Measurements from ENCODE around the gene LRP1B.

The LRP1B gene

DNA sequence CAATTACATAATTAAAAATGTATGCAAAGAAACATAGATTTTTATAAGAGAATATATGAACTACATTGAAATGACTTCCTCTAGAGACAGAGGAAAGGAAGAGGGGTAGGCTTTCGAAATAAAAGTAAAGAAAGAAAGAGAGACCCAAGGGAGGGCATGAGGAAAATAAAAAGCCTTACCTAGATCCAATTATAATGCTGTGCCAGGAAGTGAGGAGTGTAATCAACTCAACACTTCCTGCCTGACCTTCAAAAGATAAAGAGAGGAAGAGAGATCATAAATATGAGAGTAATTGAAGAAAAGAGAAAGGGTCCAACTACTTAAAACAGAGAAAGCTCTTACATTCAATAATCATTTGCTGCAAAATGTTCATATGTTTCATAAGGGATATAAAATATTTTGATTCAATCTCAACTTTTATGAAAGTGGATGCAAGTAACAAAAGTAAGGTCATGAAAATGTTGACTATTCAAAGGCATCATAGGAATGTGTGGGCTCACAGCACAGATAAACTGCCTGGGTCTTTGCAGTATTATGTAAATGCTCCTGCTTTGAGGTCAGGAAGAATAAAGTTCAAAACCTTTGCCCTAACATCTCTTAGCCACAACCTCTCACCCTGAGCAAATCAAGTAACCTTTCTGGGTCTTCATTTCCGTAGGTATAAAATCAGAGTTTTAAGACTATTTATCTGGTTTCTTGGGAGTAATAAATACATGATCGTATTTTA, 1237.7 kb downstream of the LRP1B start:
- no peak for DNase-seq (ENCODE audit: low spot score)

- no peak for DNase-seq (ENCODE audit: low spot score)
Observed at GRCh38 chr2:140892436-140892835, 1238.4 kb downstream of the LRP1B start.

- DNase-seq (ENCODE audit: low spot score) = no peak
Observed at GRCh38 chr2:140891614-140892212, 1239.1 kb downstream of the LRP1B start.

GRCh38 chr2:140882671-140883620, 1247.9 kb downstream of the LRP1B start:
- no peak for DNase-seq (ENCODE audit: low spot score)

GRCh38 chr2:140880573-140880972, 1250.2 kb downstream of the LRP1B start:
- no peak for DNase-seq (ENCODE audit: low spot score)

- no peak for DNase-seq (ENCODE audit: low spot score)
Observed at GRCh38 chr2:140876015-140876414, 1254.8 kb downstream of the LRP1B start.

DNA sequence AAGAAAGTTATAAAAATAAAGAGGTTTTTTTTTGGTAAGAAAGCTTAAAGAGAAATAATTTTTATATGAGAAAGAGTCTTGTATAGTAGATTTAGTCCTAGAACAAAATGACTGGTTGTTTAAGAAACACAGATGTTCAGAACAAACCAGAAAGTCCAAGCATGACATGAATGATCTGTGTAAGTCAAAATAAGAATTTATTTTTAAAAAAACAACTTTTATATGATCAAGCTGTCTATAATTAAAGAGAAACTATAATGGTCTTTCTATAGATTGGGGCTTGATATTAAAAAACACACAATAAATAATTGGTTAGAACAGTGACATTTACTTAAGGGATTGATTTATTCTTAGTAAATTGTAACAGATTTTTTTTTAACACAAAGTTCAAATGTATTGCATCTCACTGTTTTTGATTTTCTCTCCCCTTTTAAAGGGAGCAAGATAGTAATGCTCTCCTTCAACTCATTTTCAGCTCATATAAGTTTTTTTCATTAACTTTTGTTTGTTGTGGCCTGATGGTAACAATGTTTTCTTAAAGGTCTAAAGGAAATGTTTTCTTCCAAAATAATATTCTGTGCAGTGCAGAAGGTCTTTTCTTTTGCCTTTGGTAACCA, 1256.8 kb downstream of the LRP1B start:
- no peak for DNase-seq (ENCODE audit: low spot score)

DNA sequence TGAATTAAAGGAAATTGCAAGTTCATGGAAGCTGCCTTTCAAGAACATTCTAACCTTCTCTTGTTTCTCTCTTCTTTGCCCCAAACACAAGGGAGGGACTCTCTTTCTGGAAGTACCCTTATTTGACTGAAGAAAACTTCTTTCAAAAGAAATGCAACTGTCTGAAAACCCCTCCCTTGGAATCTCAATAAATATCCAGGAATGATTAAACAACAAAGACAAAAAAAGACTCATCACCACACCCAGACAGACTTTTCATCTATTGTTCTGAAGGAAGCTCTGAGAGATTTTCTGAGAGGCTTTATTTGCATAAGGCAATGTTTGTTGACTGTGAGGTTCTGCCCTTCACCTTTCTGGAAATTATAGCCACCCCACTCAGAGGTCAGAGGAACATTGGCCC, 1260.9 kb downstream of the LRP1B start:
- DNase-seq (ENCODE audit: low spot score) = no peak

- no peak for DNase-seq (ENCODE audit: low spot score)
Observed at GRCh38 chr2:140869107-140869506, 1261.7 kb downstream of the LRP1B start.

- no peak for DNase-seq (ENCODE audit: low spot score)
Observed at GRCh38 chr2:140865837-140866236, 1265.0 kb downstream of the LRP1B start.

DNA sequence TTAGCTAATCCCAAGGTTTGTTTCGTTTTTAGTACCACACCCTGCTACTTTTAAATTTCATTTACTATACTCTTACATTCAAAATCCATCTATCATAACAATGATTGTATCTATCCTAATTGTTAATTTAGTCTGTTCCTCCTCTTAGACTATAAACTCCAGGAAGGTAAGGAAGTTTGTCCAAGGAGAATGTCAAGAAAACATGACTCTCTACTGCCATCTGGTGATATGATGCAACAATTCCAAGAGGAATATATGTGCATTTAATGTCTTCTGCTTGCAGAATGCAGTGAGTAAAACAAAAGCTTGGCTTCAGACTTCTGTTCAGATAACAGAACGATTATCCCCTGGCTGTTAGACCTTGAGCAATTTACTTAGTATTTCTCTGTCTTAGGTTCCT, 1267.1 kb downstream of the LRP1B start:
- DNase-seq (ENCODE audit: low spot score) = no peak

DNA sequence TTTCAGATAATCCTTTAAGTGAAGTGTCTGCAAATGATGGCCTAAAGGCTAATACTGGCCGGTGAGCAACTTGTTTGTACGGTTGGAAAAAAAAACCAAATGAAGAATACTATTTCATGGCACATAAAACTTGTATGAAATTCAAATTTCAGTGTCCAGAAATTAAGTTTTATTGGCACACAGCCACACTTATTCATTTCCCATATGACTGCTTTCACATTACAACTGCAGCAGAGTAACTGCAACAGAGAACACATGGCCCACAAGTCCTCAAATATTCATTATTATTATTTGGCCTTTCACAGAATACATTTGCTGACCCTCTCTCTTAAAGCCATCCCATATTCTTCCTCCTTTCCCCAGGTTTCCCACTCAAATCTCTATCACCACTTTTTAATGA, 1268.6 kb downstream of the LRP1B start:
- no peak for DNase-seq (ENCODE audit: low spot score)

DNA sequence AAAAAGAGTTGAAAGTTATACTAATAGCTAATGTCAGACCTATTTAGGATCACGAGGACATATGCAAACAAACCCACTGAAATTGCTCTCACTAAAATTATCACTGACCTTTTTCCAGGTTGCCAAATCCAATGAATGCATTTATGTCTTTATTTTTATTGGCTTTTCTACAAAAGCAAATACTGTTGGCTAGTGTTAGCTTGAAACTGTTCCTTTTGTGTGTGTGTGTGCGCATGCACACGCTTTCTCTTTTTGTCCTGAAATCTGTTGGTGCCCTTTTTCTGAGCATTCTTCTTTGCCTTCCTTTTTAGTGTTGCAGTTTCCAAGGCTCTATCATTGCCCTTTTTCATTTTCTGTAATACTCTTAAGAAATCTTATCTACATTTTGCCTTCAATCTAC, 1269.2 kb downstream of the LRP1B start:
- DNase-seq (ENCODE audit: low spot score) = no peak

DNA sequence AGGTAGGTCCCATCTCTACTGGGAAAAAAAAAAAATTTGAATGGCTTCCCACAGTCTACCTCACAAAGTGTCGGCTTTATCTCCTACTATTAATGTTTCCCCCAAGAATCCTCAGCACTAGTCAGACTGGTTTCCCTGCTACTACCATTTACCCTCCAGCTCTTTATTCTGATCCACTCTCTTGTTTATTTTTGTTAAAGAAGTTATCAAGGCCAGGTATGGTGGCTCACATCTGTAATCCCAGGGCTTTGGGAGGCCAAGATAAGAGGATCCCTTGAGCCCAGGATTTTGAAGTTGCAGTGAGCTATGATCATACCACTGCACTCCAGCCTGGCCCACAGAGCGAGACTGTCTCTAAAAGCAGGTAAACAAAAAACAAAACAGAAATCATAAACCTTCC, 1275.3 kb downstream of the LRP1B start:
- no peak for DNase-seq (ENCODE audit: low spot score)

DNA sequence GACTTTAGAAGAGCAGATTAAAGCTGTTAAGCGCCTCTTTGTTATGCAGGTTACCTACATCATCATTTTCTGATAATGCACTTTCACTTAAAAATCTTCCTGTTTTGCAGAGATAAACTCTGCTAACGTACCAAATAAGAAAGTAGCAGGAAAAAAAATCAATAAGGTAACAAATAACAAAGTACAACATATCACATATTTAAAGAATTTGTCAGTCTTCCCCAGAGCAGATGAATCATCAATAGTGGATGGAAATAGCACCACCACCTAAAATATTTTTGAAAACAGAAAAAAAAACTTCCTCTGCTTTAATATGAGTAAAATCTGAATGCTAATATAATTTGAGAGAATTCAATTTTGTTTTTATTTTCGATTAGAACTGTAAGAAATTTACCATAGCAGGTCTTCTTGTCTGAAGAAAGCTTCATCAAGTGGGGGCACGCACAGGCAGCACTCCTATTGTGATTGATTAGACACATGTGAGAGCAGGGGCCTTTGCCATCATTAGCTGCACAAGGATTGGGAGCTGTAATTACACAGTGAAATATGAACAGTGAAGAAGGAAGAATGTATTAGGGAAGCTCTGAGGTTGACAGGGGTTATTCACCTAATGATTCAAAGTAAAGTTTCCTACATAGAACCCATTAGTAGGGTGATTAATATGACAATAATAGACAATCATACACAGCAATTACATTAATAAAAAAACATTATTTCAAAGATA, 1279.4 kb downstream of the LRP1B start:
- DNase-seq (ENCODE audit: low spot score) = no peak

DNA sequence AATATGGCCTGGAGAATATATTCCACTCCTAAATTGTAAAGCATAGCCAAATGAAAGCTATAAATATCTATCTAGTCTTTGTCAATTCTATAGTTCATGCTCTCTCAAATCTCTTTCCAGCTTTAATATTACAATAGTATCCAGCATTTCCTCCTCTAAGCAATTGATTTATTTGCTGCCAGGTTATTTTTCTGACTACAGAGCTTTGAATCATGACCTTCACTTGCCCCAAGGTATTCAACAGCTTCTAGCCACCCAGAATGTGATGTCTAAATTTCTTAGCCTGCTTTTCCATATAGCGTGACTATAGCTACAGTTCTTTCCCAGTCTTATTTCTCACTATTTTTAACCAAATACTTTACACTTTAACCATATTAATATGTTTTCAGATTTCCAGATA, 1287.6 kb downstream of the LRP1B start:
- no peak for DNase-seq (ENCODE audit: low spot score)

GRCh38 chr2:140842110-140842509, 1288.7 kb downstream of the LRP1B start:
- no peak for DNase-seq (ENCODE audit: low spot score)

DNA sequence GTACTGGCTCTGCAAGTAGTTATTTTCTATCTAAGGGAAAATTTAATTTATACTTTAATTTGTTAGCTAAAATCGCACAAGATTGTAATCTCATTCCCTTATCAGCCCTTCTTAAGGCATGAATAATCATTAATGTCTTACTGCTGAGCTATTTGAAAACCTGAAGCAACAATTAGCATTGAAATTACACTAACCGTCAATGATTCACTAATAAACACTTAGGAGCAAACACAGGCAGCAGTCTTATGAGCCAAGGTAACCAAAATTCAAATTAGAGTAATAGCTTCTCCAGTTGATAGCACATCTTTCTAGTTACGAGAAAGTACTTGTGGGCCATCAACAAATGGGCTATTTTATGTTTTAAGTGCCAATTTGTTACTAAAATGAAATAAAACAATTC, 1289.7 kb downstream of the LRP1B start:
- no peak for DNase-seq (ENCODE audit: low spot score)

GRCh38 chr2:140836826-140837225, 1294.0 kb downstream of the LRP1B start:
- DNase-seq (ENCODE audit: low spot score) = no peak

DNA sequence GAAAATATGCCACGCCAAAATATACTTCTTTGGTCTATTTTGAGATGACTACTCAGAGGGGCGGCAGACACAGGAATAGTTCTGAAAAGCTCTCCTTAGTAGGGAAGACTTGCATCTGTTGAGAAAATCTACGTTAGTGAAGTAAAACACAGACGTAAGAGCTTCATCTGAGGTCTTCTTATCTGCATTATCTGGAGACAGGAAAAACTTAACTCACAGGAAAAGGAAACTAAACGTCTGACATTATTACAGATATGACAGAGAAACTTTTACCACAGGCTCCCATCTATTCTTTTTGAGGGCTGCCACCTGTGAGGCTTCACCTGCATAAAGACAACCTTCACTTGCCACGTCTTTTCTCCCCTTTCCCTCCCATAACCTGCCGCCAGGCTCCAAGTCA, 1295.7 kb downstream of the LRP1B start:
- DNase-seq (ENCODE audit: low spot score) = no peak

- no peak for DNase-seq (ENCODE audit: low spot score)
Observed at GRCh38 chr2:140814141-140814540, 1316.7 kb downstream of the LRP1B start.

DNA sequence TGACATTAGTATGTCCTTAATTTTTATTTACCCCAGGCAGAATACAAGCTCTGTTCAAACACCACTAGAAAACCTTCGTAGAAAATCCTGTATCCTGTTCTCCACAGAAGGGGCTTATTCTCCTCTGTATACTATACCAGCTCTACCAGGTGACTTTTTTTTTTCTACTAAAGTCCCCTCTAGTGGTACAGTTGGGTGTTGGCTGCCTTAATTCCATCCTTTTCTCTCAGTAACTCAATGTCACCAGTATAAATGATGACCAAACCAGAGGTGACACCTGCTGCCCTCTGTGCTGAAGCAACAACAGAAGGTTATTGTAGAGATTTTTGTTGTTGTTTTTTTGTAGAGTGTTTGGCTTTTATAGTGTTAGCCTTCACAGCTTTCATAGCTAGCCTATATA, 1322.0 kb downstream of the LRP1B start:
- no peak for DNase-seq (ENCODE audit: low spot score)

All from left forelimb (tissue), 1 donor.